SK-N-SH (cell line): ENCODE data around the gene PARD3.

Experiments used
- CTCF ChIP-seq: fragments of 200-600 bp; sonication (generic); IDR thresholded peaks from 2 replicates; pipeline ENCODE4 v1.6.1; 2017; ENCODE audit warnings: antibody characterized with exemption, mild to moderate bottlenecking, moderate library complexity
- EP300 ChIP-seq, 2 experiments: IDR thresholded peaks; 2 replicates each; pipeline versions ENCODE4 v1.4.0 to v1.6.1; 2012; ENCODE audit warnings: borderline replicate concordance in 1 of 2, low read depth in 1 of 2, low read length in 1 of 2
- FOXJ3 ChIP-seq: sonication (generic); formaldehyde crosslinking; IDR thresholded peaks from 2 replicates; pipeline ENCODE4 v1.5.1; 2020; ENCODE audit warnings: mild to moderate bottlenecking, missing genetic modification reagents
- MXI1 ChIP-seq: IDR thresholded peaks from 2 replicates; pipeline ENCODE4 v1.6.1; 2012; ENCODE audit warnings: mild to moderate bottlenecking, low read depth, low read length, improper control_type of control experiment
- NFIC ChIP-seq: IDR thresholded peaks from 2 replicates; pipeline ENCODE4 v1.4.0; 2012; ENCODE audit warnings: borderline replicate concordance
- POLR2AphosphoS5 ChIP-seq: IDR thresholded peaks from 2 replicates; pipeline ENCODE4 v1.6.1; 2012; ENCODE audit warnings: low read depth, low read length
- RAD21 ChIP-seq: IDR thresholded peaks from 2 replicates; pipeline ENCODE4 v1.6.1; 2012; ENCODE audit warnings: mild to moderate bottlenecking, low read length
- RFX5 ChIP-seq: IDR thresholded peaks from 2 replicates; pipeline ENCODE4 v1.6.1; 2012; ENCODE audit warnings: mild to moderate bottlenecking, improper control_type of control experiment, low read length
- TCF12 ChIP-seq: IDR thresholded peaks from 2 replicates; pipeline ENCODE4 v1.4.0; 2012
- TF ChIP-seq, protein P1 (sequence below): IDR thresholded peaks from 2 replicates; pipeline ENCODE4 v1.6.1; 2012; ENCODE audit warnings: mild to moderate bottlenecking, low read depth, low read length, moderate library complexity
- TF ChIP-seq, protein P2 (sequence below): IDR thresholded peaks from 2 replicates; pipeline ENCODE4 v1.4.0; 2012; ENCODE audit warnings: low read depth, borderline replicate concordance
- TF ChIP-seq, protein P3 (sequence below): IDR thresholded peaks from 2 replicates; pipeline ENCODE4 v1.4.0; 2012; ENCODE audit warnings: low read depth
- TF ChIP-seq, protein P4 (sequence below): fragments of 150-350 bp; IDR thresholded peaks from 2 replicates; pipeline ENCODE4 v1.6.1; 2016; ENCODE audit warnings: mild to moderate bottlenecking, low read depth, low read length

GRCh38 chr10:34626158-34626880 lies 188.8 kb downstream of the PARD3 start:
- TF ChIP-seq CTCF (no peak), NFIC (no peak), TCF12 (no peak), EP300 (IDR thresholded peaks at IDR 0.05; ENCODE audit: borderline replicate concordance in 1 of 2, low read depth in 1 of 2, low read length in 1 of 2) (no peak), FOXJ3 (CRISPR knock-in tag) (no peak), MXI1 (no peak), RAD21 (no peak), RFX5 (no peak), POLR2AphosphoS5 (no peak)
- TF ChIP-seq, protein P1, sequence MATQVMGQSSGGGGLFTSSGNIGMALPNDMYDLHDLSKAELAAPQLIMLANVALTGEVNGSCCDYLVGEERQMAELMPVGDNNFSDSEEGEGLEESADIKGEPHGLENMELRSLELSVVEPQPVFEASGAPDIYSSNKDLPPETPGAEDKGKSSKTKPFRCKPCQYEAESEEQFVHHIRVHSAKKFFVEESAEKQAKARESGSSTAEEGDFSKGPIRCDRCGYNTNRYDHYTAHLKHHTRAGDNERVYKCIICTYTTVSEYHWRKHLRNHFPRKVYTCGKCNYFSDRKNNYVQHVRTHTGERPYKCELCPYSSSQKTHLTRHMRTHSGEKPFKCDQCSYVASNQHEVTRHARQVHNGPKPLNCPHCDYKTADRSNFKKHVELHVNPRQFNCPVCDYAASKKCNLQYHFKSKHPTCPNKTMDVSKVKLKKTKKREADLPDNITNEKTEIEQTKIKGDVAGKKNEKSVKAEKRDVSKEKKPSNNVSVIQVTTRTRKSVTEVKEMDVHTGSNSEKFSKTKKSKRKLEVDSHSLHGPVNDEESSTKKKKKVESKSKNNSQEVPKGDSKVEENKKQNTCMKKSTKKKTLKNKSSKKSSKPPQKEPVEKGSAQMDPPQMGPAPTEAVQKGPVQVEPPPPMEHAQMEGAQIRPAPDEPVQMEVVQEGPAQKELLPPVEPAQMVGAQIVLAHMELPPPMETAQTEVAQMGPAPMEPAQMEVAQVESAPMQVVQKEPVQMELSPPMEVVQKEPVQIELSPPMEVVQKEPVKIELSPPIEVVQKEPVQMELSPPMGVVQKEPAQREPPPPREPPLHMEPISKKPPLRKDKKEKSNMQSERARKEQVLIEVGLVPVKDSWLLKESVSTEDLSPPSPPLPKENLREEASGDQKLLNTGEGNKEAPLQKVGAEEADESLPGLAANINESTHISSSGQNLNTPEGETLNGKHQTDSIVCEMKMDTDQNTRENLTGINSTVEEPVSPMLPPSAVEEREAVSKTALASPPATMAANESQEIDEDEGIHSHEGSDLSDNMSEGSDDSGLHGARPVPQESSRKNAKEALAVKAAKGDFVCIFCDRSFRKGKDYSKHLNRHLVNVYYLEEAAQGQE = no peak
- TF ChIP-seq, protein P2, sequence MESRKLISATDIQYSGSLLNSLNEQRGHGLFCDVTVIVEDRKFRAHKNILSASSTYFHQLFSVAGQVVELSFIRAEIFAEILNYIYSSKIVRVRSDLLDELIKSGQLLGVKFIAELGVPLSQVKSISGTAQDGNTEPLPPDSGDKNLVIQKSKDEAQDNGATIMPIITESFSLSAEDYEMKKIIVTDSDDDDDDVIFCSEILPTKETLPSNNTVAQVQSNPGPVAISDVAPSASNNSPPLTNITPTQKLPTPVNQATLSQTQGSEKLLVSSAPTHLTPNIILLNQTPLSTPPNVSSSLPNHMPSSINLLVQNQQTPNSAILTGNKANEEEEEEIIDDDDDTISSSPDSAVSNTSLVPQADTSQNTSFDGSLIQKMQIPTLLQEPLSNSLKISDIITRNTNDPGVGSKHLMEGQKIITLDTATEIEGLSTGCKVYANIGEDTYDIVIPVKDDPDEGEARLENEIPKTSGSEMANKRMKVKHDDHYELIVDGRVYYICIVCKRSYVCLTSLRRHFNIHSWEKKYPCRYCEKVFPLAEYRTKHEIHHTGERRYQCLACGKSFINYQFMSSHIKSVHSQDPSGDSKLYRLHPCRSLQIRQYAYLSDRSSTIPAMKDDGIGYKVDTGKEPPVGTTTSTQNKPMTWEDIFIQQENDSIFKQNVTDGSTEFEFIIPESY = no peak
- TF ChIP-seq, protein P3, sequence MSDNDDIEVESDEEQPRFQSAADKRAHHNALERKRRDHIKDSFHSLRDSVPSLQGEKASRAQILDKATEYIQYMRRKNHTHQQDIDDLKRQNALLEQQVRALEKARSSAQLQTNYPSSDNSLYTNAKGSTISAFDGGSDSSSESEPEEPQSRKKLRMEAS = no peak
- TF ChIP-seq, protein P4, sequence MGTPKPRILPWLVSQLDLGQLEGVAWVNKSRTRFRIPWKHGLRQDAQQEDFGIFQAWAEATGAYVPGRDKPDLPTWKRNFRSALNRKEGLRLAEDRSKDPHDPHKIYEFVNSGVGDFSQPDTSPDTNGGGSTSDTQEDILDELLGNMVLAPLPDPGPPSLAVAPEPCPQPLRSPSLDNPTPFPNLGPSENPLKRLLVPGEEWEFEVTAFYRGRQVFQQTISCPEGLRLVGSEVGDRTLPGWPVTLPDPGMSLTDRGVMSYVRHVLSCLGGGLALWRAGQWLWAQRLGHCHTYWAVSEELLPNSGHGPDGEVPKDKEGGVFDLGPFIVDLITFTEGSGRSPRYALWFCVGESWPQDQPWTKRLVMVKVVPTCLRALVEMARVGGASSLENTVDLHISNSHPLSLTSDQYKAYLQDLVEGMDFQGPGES = no peak
